ENCODE data around the gene KCNMA1.

- TF ChIP-seq CTCF (IDR thresholded peaks at IDR 0.05) (no peak), POLR2AphosphoS5 (IDR thresholded peaks at IDR 0.05) (no peak)
Measured at GRCh38 chr10:76878514-76878913, 759.1 kb downstream of the KCNMA1 start.
